H54 (cell line): ENCODE results near the gene KLHL14.

ENCODE experiments used
- DNase-seq: peaks from one replicate; pipeline ENCODE4 v3.0.0; 2011; ENCODE audit warnings: low spot score, mixed read lengths; ENCODE audit not compliant: insufficient read length
- FAIRE-seq: peaks from 3 replicates; lab custom pipeline; 2011; peaks lifted over from hg19 to GRCh38; lab: Jason Lieb, UNC
- POLR2A ChIP-seq: IDR thresholded peaks from 2 replicates; pipeline ENCODE4 v1.6.1; 2011; ENCODE audit warnings: low read depth, mild to moderate bottlenecking, low read length

KLHL14 gene

DNA sequence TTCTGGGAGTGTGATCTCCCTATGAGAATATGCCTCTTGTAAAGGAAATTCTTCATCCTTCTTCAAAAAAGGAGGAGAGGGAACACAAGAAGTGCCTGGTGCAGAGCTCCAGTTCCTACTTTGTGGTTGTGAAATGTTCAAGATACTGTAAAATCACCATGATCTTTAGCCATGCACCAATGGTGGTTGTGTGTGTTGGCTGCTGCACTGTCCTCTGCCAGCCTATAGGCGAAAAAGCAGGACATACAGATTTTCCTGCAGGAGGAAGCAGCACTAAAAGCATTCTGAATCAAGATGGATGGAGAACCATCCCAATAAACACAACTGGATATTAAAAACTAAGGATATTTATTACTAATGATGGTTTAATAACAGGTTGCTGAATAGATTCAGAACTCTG lies 6.2 kb upstream of the KLHL14 start:
- DNase-seq: no peak
- FAIRE-seq: no peak
- TF ChIP-seq POLR2A: no peak

DNA sequence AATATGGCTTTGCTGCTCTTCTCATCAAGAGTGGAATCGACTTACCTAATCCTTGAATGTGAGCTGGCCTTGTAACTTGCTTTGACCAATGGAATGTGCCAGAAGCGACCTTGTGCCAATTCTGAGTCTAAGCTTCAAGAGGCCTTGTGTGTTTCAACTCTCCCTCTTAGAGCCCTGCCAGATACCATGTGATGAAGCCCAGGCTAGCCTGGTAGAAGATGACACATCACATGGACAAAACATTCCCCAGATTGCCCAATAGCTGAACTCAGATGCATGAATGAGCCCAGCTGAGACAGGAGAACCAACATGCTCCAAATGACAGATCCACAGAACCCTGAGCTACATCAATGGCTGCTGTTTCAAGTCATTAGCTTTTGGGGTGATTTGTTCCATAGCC lies 4.2 kb upstream of the KLHL14 start:
- TF ChIP-seq POLR2A: no peak
- no peak for FAIRE-seq
- no peak for DNase-seq

DNA sequence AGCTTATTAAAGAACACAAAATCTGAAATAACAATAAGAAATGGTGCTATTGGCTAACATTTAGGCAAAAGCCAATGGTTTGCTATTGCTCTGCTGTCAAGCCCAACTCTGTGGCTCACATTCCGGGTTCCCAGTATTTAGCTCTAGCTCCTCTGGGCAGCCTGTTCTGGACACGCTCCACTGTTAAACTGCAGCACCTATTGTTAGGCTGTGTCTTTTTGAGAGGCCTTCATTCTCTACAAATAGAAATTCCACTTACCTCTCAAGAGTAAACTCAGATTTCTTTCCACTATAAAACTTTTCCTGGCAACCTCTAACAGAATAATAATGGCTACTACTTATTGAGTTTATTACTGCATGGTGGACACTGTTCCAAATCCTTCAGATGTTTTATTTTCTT lies 3.7 kb upstream of the KLHL14 start:
- no peak for TF ChIP-seq POLR2A
- no peak for DNase-seq
- FAIRE-seq: no peak

DNA sequence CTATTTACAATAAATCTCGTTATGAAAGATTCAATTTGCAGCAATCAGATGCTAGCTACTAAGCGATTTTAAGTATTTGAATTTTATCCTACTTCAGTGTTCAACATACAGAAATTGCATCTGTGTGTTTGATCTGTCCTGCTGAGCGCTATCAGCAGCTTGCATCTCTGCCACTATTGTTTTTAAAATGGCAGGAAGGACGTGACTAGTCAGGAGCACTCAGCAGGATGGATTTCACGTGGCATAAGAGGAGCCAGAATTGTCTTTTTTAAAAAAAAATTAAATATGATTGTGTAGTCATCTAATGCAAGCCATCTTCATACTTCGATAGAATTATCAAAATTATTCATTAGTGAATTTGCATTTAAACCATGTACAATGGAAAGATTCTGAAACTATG lies 2.8 kb upstream of the KLHL14 start:
- DNase-seq: no peak
- FAIRE-seq: no peak
- TF ChIP-seq POLR2A: no peak

DNA sequence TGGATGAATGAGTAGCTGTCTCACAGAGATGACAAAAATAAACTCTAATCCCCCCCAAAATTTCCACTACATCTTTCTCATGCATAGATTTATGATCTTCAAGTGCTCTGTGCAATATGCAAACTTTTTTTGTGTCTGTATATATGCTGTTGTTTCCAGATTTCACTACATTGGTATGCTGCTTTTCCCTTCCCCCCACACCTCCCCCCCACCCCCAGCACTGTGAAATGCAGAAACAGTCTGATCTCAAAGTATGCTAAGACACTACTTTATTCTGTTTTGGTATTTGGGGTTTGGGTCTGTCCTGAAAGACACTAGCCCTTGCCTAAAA lies 524 bp upstream of the KLHL14 start:
- FAIRE-seq: no peak
- TF ChIP-seq POLR2A: no peak
- DNase-seq: no peak

DNA sequence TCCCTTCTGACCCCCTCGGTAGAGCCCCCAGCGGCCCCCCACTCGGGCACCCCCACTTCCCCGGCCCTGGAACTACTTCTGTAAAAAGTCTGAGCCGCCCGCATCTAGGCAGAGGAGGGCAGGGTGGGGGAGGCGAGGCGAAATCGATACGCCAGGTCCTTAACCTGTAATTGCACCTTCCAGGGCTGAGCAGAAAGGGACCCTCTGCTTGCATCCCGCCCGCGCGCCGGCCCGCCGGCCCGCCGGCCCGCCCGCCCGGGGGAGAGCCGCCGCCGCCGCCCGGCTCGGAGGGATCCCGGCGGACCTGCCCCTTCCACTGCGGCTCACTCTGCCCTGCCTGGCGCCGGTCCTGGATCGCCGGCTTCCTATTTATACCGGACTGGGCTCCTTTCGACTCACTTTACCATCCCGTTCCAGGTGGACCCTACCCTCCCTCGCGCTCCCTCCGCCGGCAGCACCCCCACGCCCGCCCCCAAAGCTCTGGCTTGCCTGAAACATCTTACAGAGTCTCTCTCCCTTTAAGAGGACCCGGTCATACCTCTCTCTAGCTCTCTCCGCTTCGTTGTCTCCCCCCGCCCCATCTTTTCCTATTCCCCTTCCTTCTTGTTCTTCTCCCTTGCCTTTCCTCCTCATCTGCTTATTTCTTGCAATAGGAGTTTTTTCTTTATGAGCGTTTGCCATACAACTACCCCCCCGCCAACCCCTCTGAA lies 797 bp downstream of the KLHL14 start:
- FAIRE-seq (no peak), DNase-seq (no peak)
- no peak for TF ChIP-seq POLR2A

DNA sequence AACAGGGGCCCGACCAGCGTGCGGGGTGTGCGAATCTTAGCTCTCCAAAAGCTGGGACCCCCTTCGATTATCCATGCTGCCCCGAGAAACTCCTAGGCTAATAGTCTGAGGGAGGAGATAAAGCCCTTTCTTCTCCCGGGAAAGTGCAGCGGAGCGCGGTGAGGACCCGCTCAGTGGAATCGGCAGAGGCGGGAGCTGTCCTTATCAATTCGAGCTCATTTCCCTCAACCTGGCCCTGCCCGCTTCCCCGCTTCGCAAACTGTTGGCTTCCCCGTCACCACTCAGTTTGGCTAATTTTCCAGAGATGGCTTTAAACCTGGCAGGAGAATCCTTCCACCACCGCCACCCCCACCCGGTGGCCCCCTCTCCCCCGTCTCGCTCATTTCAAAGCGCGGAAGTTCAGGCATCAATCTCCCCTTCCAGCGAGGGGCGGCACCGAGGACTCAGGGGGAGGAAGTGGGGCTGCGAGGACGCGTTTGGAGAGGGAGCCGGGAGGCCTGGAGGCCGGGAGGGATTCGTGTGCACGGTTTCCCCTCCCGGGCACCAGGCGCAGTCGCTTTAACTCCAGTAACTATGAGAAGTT lies 1.6 kb downstream of the KLHL14 start:
- no peak for TF ChIP-seq POLR2A
- DNase-seq (no peak), FAIRE-seq (no peak)

DNA sequence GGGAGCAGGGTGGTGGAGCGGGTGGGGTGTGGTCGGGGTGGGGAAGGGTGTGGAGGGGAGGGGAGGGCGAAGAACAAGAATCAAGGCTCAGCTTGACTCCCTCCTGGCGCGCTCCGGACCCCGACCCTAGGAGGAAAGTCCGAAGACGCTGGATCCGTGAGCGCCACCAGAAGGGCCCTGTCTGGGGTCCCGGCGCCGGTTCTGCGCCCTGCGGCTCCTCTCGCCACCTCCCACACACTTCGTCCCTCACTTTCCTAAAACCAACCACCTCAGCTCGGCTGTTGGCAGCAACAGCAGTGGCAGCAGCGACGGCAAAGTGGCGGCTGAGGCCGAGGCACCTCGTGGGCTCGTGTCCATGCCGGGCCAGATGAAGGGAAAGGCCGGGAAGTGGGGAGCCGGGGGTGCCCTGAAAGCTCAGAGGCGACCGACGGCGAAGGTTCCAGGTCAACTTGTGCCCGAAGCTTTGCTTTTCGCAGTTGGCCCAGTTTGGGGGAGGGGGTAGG lies 2.1 kb downstream of the KLHL14 start:
- FAIRE-seq (no peak), DNase-seq (no peak)
- no peak for TF ChIP-seq POLR2A

DNA sequence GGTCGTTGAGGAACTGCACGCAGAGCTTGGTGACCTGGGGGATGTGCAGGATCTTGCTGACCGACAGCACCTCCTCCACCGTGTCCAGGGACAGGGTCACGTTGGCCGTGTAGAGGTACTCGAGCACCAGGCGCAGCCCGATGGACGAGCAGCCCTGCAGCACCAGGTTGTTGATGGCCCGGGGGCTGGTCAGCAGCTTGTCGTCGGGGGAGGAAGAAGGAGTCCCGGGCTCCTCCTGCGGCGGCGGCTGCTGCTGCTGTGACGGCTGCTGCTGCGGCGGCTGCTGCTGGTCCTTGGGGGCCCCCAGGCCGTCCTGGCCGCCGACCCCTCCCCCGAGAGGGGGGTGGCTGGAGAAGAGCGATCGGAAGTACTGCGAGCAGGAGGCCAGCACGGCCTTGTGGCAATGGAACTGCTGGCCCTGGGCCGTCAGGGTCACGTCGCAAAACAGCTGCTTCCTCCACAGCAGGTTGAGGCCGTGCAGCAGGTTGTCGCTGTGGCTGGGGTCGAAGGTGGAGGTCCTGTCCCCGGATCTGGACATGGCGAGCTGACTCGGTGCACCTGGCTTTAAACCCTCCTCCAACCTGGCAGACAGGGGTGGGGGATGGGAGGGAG lies 2.7 kb downstream of the KLHL14 start:
- FAIRE-seq: no peak
- TF ChIP-seq POLR2A: no peak
- no peak for DNase-seq

DNA sequence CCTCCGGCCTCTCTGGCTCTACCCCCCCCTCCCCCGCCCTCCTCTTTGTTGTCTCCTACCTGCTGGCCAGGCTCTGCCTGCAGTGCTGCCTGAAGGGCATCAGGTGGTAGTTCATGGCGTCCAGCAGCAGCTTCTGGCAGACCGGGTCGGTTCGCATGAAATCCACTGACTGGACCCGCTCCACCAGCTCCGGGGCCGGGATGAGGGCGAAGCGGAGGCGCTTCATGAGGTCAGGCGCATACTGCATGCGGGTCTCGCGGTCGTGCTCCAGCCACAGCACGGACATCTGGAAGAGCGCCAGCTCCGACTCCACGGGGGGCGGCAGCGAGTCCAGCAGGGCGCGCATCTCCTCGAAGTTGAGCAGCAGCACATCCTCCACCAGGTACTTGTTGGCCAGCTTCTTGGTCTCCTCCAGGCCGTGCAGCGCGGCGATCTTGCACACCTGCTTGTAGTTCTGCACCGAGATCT lies 3.2 kb downstream of the KLHL14 start:
- no peak for TF ChIP-seq POLR2A
- DNase-seq: no peak
- FAIRE-seq: no peak

DNA sequence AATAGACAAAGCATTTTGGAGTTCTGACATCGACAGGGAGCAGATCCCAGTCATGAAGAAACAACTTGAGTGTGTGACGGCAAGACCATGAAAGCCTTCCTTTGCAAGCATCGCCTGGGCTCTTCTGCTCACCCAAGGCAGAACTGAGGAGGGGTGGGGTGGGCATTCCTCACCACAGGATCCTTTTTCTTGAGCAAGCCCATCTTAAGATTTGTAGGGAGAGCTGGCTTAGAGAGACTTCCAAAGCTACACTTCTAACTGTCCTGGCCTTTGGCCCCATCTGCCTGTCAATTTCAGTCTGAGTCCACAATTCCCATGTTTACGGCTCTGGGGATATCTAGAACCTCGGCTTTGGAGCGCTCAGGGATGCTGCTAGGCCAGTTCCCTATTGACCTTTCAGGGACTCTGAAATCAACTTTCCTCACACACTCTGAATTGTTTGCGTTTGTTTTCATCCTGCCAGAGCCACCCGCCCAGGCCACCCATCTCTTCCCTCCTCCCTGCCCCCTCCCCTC lies 3.7 kb downstream of the KLHL14 start:
- DNase-seq (no peak), FAIRE-seq (no peak)
- TF ChIP-seq POLR2A: no peak

DNA sequence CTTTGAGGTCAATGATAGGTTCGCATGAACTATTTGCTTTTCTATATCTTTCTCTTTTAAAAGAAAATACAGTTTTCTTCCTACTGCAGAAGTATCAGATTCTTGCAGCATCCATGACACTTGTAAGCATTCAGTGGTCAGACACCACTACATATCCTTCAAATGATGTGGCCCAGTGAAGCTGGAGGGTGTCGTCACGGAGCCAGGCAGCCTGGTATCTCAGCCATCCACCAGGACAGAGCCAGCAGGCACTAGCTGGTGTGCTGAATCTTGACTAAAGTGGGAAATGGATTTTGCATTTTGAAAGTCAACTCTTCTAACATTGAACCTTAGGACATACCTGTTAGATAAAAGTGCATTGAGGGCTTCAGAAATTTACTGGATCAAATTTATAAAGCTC lies 5.4 kb downstream of the KLHL14 start:
- DNase-seq: no peak
- TF ChIP-seq POLR2A: no peak

DNA sequence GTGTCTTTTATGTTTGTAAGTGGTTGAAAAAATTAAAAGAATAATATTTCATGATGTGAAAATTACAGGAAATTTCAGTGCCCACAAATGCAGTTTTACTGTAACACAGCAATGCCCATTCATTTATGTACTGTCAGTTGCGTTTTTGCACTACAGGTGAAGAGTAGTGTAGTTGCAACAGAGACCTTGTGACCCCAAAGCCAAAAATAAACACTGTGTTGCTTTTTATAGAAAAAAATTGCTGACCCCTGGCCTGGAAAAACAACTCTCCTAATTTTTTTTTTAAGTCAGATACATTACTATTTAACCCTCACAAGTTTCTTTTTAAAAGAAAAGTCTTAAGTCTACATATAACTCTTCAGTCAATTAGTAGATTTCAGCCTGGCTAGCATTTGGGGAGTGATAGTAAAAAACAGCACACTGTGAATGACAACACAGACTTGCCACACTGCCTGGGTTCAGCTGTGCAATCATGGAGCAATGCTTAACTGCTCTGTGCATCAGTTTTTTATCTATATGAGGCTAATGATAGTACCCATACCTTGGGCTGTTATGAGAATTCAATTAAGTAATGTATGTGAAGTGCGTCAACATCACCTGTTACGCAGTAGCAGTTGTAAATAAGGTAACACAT lies 8.1 kb downstream of the KLHL14 start:
- DNase-seq (no peak), FAIRE-seq (no peak)
- no peak for TF ChIP-seq POLR2A

More for the DNA sequence above, 5.4 kb downstream of the KLHL14 start:
- FAIRE-seq: no peak

DNA sequence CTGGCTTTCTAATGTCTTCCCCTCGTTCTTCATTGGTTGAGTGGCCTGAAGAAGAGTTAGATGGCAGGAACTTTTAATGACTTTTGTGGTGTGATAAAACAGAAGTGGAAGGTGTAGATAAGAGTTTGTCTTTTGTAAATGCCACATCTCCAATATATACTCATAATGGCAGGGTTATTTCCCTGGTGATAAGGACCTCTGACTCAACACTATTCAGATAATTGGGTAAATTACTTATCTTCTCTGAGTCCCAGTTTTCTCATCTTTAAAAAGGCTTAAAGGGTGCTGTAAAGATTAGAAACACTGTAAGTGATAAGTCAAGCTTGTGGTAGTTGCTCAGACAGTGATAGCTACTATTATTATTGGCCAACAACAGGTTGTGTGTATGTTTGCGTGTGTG lies 9.5 kb downstream of the KLHL14 start:
- FAIRE-seq (no peak), DNase-seq (no peak)
- no peak for TF ChIP-seq POLR2A
